SH-SY5Y (cell line): Measurements from ENCODE around the gene TSPO.

ENCODE experiments used
- GATA2 ChIP-seq: IDR thresholded peaks from 2 replicates; pipeline ENCODE4 v1.6.1; 2011; ENCODE audit warnings: mild to moderate bottlenecking, low read depth, low read length
- GATA3 ChIP-seq: IDR thresholded peaks from 2 replicates; pipeline ENCODE4 v1.6.1; 2011; ENCODE audit warnings: low read depth, mild to moderate bottlenecking, low read length, moderate library complexity

GRCh38 chr22:43128928-43129424, 22.4 kb upstream of the TSPO start:
- TF ChIP-seq GATA3 (no peak), GATA2 (no peak)
